ENCODE data around the gene OR5D16. TPM values are rescaled to one million over a fixed set of nuclear protein-coding genes. Genes with fewer than 3 reads are reported as not detected.
"Not testable (repeated sequence)": the region's sequence is repeated elsewhere in the genome, so short reads cannot be mapped to it uniquely, and the experiment has no call there.

OR5D16 gene
- total RNA-seq, 1 experiment from 2014 or later = not detected

DNA sequence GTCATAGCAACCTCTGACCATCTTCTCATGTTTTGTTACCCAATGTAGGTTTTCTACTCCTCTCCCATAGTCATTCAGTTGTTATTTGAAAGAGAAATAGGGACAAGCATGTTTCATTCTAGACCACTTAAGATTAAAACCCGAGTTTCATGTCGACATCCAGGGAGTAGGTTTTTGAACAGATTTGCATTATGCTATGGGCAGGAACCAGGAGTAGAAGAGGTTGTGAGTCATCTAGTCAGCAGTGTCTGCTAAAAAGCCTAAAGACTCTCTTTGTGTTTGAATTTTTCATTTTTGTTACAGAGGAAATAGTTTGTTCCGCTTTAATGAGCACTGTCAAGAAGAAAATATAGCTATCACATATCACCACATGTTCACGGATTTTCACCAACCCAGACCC lies 46.4 kb downstream of the OR5D16 start:
- H3K27ac ChIP-seq; H3K9me3 ChIP-seq (replicated peaks); H3K27me3 ChIP-seq; H3K4me1 ChIP-seq; DNase-seq; H3K36me3 ChIP-seq; H3K4me3 ChIP-seq: not testable (repeated sequence)

DNA sequence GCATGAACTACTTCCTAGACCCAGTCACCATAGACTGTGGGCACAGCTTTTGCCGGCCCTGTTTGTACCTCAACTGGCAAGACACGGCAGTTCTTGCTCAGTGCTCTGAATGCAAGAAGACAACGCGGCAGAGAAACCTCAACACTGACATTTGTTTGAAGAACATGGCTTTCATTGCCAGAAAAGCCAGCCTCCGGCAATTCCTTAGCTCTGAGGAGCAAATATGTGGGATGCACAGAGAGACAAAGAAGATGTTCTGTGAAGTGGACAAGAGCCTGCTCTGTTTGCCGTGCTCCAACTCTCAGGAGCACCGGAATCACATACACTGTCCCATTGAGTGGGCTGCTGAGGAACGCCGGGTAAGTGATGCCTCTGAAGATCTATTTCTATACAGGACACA lies 46.9 kb downstream of the OR5D16 start:
- H3K9me3 ChIP-seq (replicated peaks); H3K4me3 ChIP-seq; DNase-seq; H3K36me3 ChIP-seq; H3K27ac ChIP-seq; H3K4me1 ChIP-seq; H3K27me3 ChIP-seq: not testable (repeated sequence)

Other genes with a start within 250 kb of the OR5D16 start
- gene OR4C11, start 231.1 kb upstream of the OR5D16 start, total RNA-seq (2014; rRNA removed; shearing (Covaris generic)) = not detected in 2 replicates
- gene OR4P4, start 203.6 kb upstream of the OR5D16 start, total RNA-seq (2014; rRNA removed; shearing (Covaris generic)) = not detected in 2 replicates
- not detected in 2 replicates for gene OR4S2, start 190.4 kb upstream of the OR5D16 start, total RNA-seq (2014; rRNA removed; shearing (Covaris generic))
- not detected in 2 replicates for gene OR4C6, start 176.6 kb upstream of the OR5D16 start, total RNA-seq (2014; rRNA removed; shearing (Covaris generic))
- gene OR5D13, start 65.3 kb upstream of the OR5D16 start, total RNA-seq (2014; rRNA removed; shearing (Covaris generic)) = not detected in 2 replicates
- not detected in 2 replicates for gene OR5D14, start 43.2 kb upstream of the OR5D16 start, total RNA-seq (2014; rRNA removed; shearing (Covaris generic))
- gene OR5L1, start 27.4 kb upstream of the OR5D16 start, total RNA-seq (2014; rRNA removed; shearing (Covaris generic)) = not detected in 2 replicates
- not detected in 2 replicates for gene OR5D18, start 19.1 kb upstream of the OR5D16 start, total RNA-seq (2014; rRNA removed; shearing (Covaris generic))
- not detected in 2 replicates for gene OR5L2, start 11.5 kb upstream of the OR5D16 start, total RNA-seq (2014; rRNA removed; shearing (Covaris generic))
- not detected in 2 replicates for gene TRIM51, start 44.5 kb downstream of the OR5D16 start, total RNA-seq (2014; rRNA removed; shearing (Covaris generic))
- gene OR5W2, start 75.8 kb downstream of the OR5D16 start, total RNA-seq (2014; rRNA removed; shearing (Covaris generic)) = not detected in 2 replicates
- not detected in 2 replicates for gene OR5I1, start 97.6 kb downstream of the OR5D16 start, total RNA-seq (2014; rRNA removed; shearing (Covaris generic))
- gene OR10AG1, start 131.2 kb downstream of the OR5D16 start, total RNA-seq (2014; rRNA removed; shearing (Covaris generic)) = not detected in 2 replicates
- gene OR5F1, start 155.9 kb downstream of the OR5D16 start, total RNA-seq (2014; rRNA removed; shearing (Covaris generic)) = not detected in 2 replicates
- not detected in 2 replicates for gene OR5AS1, start 188.9 kb downstream of the OR5D16 start, total RNA-seq (2014; rRNA removed; shearing (Covaris generic))